GM12874 (cell line): Measurements from ENCODE around the gene C1QTNF7.

Experiments used
- TF ChIP-seq, protein P1 (sequence below): IDR thresholded peaks from 2 replicates; pipeline ENCODE4 v1.5.1; 2011; ENCODE audit warnings: low read depth, mild to moderate bottlenecking, control low read depth, low read length, moderate library complexity; ENCODE audit not compliant: insufficient read depth

Gene C1QTNF7

DNA sequence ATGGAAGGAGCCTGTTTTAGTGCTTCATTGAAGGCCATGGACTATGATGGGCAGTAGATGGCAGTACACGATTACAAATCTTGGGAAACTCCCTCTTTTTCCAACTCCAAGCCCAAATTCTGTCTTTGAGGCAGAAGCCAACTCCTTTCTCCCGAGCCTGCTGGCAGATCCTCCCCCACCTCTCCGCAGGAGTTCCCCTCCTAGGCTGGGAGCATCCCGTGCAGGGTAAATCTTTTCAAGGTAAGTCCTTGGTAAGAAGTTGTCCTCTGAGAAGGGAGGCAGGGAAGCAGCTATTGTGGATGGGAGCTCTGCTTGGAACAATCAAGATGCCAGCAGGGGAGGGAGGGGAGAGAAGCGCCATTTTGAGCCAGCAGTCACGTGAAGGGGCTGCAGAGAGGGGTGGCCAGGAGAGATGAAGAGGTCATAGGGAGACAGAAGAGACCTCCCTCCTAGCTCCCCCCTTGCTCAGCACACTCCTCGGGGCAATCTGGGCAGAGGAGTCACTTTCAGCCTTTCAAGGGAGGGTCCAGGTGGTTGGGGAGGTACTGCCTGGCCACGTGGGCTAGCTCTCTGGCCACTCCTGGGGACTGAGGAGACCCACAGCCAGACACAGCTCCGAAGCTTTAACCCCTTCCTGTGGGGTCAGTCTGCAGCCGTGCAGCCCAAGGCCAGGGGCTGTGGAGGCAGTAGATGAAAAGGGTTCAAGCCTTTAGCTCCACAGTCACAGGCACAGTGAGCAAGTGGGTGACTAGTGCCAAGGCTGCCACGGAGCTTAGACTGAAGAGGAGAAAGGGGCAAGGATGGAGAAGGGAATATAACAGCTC, 51.5 kb downstream of the C1QTNF7 start:
- TF ChIP-seq, protein P1, sequence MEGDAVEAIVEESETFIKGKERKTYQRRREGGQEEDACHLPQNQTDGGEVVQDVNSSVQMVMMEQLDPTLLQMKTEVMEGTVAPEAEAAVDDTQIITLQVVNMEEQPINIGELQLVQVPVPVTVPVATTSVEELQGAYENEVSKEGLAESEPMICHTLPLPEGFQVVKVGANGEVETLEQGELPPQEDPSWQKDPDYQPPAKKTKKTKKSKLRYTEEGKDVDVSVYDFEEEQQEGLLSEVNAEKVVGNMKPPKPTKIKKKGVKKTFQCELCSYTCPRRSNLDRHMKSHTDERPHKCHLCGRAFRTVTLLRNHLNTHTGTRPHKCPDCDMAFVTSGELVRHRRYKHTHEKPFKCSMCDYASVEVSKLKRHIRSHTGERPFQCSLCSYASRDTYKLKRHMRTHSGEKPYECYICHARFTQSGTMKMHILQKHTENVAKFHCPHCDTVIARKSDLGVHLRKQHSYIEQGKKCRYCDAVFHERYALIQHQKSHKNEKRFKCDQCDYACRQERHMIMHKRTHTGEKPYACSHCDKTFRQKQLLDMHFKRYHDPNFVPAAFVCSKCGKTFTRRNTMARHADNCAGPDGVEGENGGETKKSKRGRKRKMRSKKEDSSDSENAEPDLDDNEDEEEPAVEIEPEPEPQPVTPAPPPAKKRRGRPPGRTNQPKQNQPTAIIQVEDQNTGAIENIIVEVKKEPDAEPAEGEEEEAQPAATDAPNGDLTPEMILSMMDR: 0 out of 2 replicates have a peak, but pooled peaks have one; percentile 27

DNA sequence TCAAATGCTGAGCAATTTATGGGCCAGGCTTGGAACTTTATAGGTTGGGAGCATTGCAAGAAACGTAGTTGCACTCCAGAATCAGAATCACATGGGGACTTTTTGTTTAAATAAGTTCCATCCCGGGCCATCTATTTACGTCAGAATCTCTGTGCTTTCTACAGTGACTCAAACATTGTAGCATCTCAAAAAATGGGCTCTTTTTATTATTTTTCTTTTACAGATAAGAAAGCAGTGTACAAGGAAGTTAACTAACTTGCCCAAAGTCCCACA, 52.0 kb downstream of the C1QTNF7 start:
- TF ChIP-seq, protein P1: no peak

DNA sequence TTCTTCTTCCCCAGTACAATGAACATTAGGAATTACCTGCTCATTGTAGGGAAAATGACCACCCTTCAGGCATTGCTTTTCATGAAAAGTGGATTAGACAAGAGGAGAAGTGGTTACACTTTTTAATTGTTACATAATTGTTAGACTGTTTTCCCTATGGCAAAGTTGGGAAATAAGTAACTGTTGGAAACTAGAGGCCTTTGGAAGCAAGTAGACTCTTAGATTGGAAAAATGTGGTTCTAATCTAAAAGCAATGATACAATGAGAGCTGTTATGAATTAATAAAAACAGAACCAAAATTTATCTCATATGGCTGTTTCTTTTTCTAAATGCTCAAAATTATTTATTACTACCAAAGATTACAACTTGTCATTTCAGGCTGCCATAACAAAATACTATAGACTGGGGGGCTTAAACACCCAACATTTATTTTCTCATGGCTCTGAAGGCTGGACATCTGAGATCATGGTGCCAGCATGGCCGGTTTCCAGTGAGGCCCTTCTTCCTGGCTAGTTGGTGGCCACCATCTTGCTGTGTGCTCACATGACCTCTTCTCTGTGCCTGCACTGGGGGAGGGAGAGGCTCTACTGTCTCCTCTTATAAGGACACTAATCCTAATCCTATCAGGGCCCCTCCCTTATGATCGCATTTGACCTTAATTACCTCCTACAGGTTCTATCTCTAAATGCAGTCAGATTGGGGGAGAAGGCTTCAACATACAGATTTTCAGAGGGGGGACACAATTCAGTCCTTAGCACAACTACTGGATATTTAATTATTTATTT, 54.3 kb downstream of the C1QTNF7 start:
- TF ChIP-seq, protein P1: no peak

DNA sequence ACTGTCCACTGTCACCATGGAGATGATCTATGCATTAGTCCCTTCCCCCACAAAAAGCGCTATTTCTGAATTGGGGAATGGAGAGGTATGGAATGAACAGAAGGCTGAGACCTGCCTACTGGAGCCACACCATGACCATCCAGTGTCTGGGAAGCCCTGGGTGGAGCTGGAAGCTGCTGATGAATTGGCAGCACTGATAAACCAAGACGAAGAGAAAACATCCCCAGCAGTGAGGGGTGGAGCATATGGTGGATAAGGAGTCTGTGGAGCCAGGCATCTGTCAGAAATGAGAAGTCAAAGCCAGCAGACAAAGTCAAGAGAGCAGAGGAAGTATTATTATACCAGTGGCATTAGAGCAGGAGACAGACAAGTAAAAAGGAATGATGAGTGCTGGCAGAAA, 55.0 kb downstream of the C1QTNF7 start:
- TF ChIP-seq, protein P1: no peak

DNA sequence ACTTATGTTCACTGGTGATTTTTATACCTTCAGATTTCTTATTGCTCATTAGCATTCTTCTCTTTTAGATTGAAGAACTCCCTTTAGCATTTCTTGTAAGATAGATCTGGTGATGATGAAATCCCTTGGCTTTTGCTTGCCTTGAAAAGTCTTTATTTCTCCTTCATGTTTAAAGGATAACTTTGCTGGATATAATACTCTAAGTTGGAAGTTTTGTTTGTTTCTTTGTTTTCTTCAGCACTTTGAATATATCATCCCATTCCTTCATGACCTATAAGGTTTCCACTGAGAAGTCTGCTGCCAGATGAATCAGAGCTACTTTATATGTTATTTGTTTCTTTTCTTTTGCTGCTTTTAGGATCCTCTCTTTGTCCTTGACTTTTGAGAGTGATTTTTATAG, 60.3 kb downstream of the C1QTNF7 start:
- TF ChIP-seq, protein P1: no peak

DNA sequence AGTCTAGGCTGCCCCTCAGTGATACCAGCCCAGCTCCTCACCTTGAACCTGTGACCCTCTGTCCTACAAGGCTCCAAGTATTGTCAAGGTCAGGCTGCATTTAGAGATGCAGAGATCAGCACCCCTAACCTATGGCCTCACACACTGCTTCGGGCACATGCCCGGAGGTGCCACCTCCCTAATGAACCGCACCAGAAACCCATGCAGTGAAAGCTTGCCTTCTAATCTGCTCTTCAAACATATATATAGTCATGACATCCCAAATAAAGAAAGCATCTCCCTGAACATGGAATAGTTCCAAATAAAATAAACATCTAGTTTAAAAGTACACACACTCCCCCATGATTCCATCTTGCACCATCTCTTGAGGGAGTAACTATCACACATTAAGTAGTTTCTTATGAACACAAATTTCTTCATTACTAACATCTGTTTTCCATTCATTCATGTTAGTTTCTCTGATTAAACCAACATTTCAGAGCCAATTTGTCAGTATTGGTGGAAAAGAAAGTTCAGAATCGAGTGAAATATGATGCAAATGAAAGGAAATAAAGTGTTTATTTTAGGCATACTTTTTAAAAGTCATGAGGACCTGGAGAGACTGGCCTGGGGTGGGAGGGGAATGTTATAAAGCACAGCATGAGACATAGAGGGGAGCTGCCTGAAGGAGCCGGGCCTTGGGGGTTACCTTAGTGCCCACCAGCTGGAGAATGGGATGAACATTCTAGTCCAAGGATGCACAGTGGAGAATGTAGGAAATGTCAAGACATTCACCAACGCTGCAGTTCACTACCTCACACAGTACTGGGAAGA, 61.0 kb downstream of the C1QTNF7 start:
- TF ChIP-seq, protein P1: no peak

DNA sequence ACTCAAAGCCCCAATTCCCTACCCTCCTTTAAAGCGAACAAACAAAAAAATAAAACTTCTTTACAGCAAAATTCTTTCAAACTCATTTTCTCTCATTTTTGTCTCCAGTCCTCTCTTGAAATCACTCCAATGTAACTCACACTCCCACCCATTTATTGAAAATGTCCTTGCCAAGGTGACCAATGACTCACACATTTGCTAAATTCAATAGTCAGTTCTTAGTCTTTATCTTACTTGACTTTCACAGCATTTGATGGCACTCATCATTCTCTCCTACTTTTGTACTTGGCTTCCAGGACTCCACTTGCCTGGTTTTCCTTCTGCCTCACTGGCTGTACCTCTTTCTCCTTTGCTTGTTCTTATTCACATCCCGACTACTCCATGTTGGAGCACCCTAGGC, 61.7 kb downstream of the C1QTNF7 start:
- TF ChIP-seq, protein P1: no peak
